Sciatic nerve (tissue), 2 donors: ENCODE measurements around the gene SLC2A3. TPM values are rescaled to one million over a fixed set of nuclear protein-coding genes. Genes with fewer than 3 reads are reported as not detected.
A peak's percentile ranks its signal among the peaks of the same experiment; 100 is the strongest.
"Not testable (repeated sequence)": the region's sequence is repeated elsewhere in the genome, so short reads cannot be mapped to it uniquely, and the experiment has no call there.

Source experiments
- ATAC-seq: fragments of 200-7000 bp; cut with Tn5 transposase; one replicate; pipeline ENCODE4 v1.9.1; 2020; ENCODE audit warnings: mild to moderate bottlenecking, moderate library complexity
- DNase-seq: peaks from one replicate; pipeline ENCODE4 v3.0.0-alpha.2; 2020; ENCODE audit warnings: low spot score
- intact Hi-C: fragments of 100-400 bp; cut with DNase I; formaldehyde crosslinking; loops from one replicate; pipeline ENCODE4 v1.14.2; 2022
- total RNA-seq: library from RNA; stranded (reverse); fragmentation: NEBNext Ultra II Directional; extraction: Animal tissue kit (Norgen Biotek cat#: 25700); gene quantifications from one replicate; pipeline ENCODE4 v1.2.1, GENCODE V29; 2021
- donor health status: DM: no; HTN: no; CAD: no.
- donor health status: DM: no; HTN: no; CAD: no.

The SLC2A3 gene
- total RNA-seq, 1 donor from 2014 or later: 431 TPM

GRCh38 chr12:7923241-7924236 is 12.4 kb downstream of the SLC2A3 start:
- intact Hi-C loops: no loop called here
- ATAC-seq (no peak), DNase-seq (no peak)

DNA sequence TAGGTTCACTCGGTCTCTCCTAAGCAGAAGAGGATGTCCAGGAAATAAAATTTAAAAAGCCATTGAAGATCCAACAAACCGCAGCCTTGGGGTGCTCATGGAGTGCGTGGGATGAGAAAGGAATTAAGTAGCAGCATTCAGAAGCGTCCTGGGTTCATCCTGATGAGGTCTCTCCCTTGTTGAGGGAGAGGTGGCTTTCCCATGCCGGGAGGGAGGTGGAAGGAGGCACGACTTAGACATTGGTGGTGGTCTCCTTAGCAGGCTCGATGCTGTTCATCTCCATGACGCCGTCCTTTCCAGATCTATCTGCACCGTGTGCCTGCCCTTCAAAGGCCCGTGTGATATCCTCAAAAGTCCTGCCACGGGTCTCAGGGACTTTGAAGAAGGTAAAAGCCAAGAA is 14.8 kb downstream of the SLC2A3 start:
- DNase-seq, intact Hi-C loops: not testable (repeated sequence)
- ATAC-seq: peak; percentile 11

DNA sequence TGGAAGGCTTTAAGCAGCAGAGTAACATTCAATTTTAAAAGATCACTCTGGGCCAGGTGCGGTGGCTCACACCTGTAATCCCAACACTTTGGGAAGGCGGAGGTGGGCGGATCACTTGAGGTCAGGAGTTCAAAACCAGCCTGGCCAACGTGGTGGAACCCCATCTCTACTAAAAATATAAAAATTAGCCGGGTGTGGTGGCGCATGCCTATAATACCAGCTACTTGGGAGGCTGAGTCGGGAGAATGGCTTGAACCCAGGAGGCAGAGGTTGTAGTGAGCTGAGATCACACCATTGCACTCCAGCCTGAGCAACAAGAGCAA is 17.8 kb downstream of the SLC2A3 start:
- ATAC-seq, DNase-seq, intact Hi-C loops: not testable (repeated sequence)

DNA sequence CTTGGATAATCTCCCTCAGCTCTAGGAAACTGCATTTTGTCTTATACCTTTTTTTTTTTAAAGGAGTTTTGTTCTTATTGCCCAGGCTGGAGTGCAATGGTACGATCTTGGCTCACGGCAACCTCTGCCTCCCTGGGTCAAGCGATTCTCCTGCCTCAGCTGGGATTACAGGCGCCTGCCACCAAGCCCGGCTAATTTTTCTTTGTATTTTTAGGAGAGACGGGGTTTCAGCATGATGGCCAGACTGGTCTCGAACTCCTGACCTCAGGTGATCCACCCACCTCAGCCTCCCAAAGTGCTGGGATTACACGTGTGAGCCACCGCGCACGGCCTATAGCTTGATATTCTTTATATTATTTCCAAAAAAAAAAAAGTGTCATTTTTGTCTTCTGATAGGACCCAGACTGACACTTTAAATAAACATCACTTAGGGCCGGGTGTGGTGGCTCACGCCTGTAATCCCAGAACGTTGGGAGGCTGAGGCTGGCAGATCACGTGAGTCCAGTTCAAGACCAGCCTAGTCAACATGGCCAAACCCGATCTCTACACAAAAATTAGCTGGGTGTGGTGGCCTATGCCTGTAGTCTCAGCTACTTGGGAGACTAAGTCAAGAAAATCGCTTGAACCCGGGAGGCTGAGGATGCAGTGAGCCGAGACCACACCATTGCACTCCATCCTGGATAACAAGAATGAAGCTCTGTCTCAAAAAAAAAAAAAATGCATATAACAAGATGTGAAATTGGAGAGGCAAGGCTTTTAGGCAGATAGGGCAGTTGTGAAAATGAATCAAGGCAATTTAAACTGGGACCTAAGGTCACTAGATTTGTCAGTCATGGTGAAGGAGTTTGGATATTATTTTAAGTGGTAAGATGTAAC is 18.4 kb downstream of the SLC2A3 start:
- ATAC-seq (no peak), DNase-seq (no peak)
- intact Hi-C loops: no loop called here

DNA sequence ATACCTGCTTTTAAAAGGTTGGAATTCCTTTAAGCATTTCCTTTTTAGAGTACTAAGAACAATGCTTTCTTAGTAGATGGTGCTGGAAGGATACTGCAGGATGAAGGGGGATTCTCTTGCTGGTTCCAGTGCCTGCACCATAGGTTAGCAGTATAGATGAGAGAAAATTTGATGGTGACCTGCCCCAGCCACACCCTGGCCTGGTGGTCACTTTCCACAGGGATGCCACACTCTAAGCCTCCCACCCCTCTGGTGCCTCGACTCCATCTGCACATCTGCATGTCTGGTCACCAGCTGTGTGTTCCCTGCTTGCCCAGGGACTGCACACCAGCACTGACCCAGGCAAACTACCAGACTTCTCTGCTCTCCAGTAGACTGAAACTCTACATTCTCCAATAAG is 19.1 kb downstream of the SLC2A3 start:
- DNase-seq (no peak), ATAC-seq (peak; percentile 6)
- intact Hi-C loops: no loop called here

GRCh38 chr12:7915661-7916403 is 20.2 kb downstream of the SLC2A3 start:
- DNase-seq (no peak), ATAC-seq (peak; percentile 25)
- intact Hi-C loops: no loop called here

DNA sequence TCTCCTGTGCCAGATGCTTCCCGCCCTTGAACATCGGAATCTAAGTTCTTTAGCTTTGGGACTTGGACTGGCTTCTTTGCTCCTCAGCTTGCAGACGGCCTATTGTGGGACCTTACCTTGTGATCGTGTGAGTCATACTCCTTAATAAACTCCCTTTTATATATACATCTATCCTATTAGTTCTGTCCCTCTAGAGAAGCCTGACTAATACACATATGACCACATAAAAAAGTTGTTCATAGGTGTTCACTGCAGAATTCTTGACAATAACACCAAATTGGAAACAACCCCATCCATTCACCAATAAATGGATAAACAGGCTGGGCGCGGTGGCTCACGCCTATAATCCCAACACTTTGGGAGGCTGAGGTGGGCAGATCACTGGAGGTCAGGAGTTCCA is 25.9 kb downstream of the SLC2A3 start:
- ATAC-seq, intact Hi-C loops, DNase-seq: not testable (repeated sequence)

DNA sequence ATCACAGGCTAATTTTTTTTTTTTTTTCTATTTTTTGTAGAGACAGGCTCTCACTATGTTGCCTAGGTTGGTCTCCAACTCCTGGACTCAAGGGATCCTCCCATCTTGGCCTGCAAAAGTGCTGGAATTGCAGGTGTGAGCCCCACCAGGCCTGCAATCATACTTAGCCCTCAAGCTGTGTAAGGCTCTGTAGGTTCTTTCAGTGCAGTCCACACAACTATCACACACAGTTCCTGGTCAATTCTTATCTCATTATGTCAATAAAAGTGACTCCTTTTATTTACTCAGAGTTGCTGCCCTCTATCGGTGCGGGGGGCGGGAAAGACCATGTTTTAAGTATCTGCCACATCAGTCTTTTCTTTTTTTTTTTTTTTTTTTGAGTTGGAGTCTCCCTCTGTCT is 29.0 kb downstream of the SLC2A3 start:
- ATAC-seq: peak; percentile 36
- no peak for DNase-seq
- intact Hi-C loops: no loop called here

- intact Hi-C loops, ATAC-seq, DNase-seq: not testable (repeated sequence)
Measured at GRCh38 chr12:7906303-7906702, 29.7 kb downstream of the SLC2A3 start.

DNA sequence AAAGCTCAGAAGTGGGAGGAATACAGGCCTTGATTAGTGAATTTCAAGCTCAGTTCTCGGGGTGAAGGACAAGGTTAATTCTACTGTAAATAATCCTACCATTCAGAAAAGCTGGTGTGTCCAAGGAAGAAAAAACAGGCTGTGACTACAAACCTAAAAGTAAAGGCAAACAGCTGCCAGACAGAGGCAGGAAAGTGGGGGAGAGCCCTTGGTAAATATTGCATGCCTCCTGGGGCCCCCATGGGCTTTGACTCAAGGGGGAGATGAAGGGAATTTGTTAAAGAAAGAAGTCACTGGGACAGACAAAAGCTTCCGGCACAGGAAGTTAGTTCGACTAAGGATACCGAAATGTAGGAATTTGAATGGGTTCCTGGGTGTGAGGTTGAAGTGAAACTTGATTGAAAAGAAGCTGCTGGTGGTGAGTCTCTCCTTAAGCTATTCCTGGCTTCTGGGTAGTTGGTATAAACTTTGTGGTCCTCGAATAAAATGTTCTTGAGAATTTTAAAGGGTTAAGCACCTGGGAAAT is 30.3 kb downstream of the SLC2A3 start:
- ATAC-seq, DNase-seq, intact Hi-C loops: not testable (repeated sequence)

DNA sequence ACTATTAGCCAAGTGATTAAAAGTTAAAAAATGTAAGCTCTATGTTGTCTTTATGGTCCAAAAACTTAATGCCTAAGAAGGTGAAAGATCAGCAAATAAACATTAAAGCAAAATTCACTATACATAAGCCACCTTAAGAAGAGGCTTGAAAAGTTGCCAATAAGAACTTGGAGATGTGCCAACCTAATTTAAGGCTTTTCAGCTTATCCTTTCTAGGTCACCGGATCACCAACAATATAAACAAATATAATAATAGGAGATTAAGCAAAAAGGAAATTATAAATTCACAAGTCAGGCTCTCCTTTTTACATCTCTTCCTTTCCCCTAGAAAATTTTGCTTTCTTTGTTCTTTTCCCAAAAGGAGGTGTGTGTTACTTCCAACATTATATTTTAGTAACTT is 30.9 kb downstream of the SLC2A3 start:
- no peak for DNase-seq
- no peak for ATAC-seq
- intact Hi-C loops: no loop called here

- DNase-seq, ATAC-seq, intact Hi-C loops: not testable (repeated sequence)
Measured at GRCh38 chr12:7902416-7902815, 33.6 kb downstream of the SLC2A3 start.

DNA sequence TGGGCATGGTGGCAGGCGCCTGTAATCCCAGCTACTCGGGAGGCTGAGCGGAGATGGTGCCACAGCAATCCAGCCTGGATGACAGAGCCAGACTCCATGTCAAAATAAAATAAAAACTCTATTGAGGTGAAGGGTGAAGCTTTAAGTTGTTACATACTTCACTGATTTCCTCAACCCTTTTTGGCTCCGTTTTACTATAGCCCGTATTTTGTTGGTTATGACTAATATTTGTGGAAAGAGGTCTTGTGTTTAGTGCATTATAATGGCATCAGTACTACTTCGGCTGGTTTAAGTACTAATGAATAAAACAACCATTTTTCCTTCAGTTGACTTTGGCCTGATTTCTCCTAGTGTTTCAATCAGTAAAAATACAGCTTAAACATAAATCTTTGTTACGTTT is 36.2 kb downstream of the SLC2A3 start:
- intact Hi-C loops: no loop called here
- no peak for DNase-seq
- no peak for ATAC-seq

GRCh38 chr12:7896726-7897125 is 39.3 kb downstream of the SLC2A3 start:
- ATAC-seq, intact Hi-C loops, DNase-seq: not testable (repeated sequence)

- intact Hi-C loops: no loop called here
- ATAC-seq (no peak), DNase-seq (no peak)
Measured at GRCh38 chr12:7892186-7892980, 43.6 kb downstream of the SLC2A3 start.

DNA sequence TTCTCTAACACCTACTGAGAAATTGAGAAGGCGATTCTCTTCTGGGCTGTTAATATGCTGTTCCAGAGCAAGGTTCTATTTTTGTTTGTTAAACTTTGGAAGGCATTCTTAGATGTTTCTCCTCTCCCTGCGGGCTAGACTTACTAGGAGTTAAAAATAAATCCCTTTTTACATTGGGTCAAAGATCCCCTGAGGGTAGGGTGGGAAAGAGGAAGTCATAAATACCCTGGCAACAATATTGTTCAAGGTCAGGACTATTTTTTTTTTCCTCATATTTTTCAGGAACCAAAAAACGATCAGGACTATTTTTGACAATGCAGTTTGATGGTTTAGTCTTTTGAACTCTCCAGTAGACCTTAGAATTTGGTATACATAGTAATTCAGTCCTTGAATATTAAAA is 51.3 kb downstream of the SLC2A3 start:
- intact Hi-C loops: no loop called here
- peak; percentile 52 for ATAC-seq
- DNase-seq: no peak

- ATAC-seq: not testable (repeated sequence)
Measured at GRCh38 chr12:7881736-7882120, 54.3 kb downstream of the SLC2A3 start.

More at GRCh38 chr12:7881736-7882120, 54.3 kb downstream of the SLC2A3 start:
- intact Hi-C loops, DNase-seq: not testable (repeated sequence)
